ENCODE results near the gene POLR1H. TPM values are rescaled to one million over a fixed set of nuclear protein-coding genes. Genes with fewer than 3 reads are reported as not detected.
A peak's percentile ranks its signal among the peaks of the same experiment; 100 is the strongest.

The POLR1H gene
- polyA plus RNA-seq, 1 donor, result 45.1 TPM

DNA sequence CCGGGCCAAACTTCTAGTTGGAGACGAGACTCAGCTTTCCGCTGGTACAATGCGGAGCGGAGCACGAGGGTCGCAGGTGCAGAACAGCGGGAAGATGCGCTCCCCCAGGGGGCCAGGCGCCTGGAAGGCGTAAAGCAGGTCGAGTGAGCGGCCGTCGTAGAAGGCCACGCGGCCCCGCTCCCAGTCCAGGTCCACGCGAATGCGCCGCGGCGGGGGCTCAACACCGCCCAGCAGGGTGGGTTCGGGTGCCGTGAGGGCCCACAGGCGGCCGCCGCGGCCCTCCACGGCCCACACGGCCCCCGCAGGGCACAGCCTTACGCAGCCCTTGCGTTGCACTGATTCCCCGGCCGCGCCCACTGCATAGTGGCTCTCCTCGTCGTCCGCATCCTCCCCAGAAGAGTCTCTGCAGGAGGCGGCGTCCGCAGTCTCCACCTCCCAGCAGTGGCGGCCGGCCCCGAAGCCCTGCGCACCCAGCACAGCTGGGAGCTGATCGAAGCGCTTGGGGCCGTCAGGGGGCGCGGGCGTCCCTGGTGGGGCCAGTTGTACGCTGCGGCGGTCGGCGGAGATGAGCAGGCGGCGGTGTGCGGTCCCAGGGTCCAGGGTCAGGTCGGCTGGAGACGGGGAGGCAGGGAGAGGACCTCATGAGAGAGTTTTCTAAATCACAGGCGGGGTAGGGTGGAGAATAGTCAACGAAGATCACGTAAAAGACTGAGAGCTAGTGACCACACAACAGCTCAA, 10.2 kb downstream of the POLR1H start:
- WGBS (ENCODE audit: insufficient coverage, low lambda C conversion rate), result no CpG with 5 or more reads among the region's 68 CpGs
- Histone ChIP-seq H3K27me3 (ENCODE audit: control insufficient read depth, insufficient read depth, low read length) (peaks cover 57% of the 10 kb centered on the region), H3K27ac (ENCODE audit: low read length) (no peak overlapping the region), H3K4me1 (ENCODE audit: control insufficient read depth, insufficient read depth, low read length) (peaks cover 28% of the 10 kb centered on the region), H3K36me3 (ENCODE audit: control insufficient read depth, insufficient read depth, low read length) (peaks cover 16% of the 10 kb centered on the region), H3K9me3 (ENCODE audit: control insufficient read depth, low read depth, low read length) (peaks cover 8% of the 10 kb centered on the region), H3K4me3 (ENCODE audit: low read length) (peak overlapping the region; percentile 24)
- peak; percentile 56 to 72 for DNase-seq

DNA sequence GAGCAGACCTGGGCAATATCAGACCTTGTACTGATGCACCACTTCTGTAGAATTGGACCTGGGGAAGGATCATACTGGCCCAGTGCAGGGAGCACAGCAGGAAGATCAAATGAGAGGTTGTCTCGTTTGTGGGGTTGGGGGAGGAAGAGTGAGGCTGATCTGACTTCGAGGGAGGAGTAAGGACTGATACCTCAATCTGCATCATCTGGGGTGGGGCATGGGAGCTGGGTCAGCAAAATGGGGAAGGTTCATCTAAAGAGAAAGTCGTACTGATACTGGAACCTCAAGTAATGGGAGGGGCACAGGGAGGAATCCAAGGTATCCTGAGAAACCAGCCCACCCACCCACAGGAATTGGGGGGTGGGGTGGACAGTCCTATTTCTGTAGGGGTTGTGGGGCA, 10.8 kb downstream of the POLR1H start:
- H3K27ac ChIP-seq (ENCODE audit: low read length), result no peak overlapping the region
- no CpG with 5 or more reads among the region's 3 CpGs for WGBS (ENCODE audit: insufficient coverage, low lambda C conversion rate)
- H3K36me3 ChIP-seq (ENCODE audit: control insufficient read depth, insufficient read depth, low read length), result peaks cover 16% of the 10 kb centered on the region
- peak overlapping the region; percentile 24 for H3K4me3 ChIP-seq (ENCODE audit: low read length)
- H3K27me3 ChIP-seq (ENCODE audit: control insufficient read depth, insufficient read depth, low read length), result peaks cover 61% of the 10 kb centered on the region
- no peak for DNase-seq
- peaks cover 28% of the 10 kb centered on the region for H3K4me1 ChIP-seq (ENCODE audit: control insufficient read depth, insufficient read depth, low read length)
- H3K9me3 ChIP-seq (ENCODE audit: control insufficient read depth, low read depth, low read length), result peaks cover 8% of the 10 kb centered on the region

DNA sequence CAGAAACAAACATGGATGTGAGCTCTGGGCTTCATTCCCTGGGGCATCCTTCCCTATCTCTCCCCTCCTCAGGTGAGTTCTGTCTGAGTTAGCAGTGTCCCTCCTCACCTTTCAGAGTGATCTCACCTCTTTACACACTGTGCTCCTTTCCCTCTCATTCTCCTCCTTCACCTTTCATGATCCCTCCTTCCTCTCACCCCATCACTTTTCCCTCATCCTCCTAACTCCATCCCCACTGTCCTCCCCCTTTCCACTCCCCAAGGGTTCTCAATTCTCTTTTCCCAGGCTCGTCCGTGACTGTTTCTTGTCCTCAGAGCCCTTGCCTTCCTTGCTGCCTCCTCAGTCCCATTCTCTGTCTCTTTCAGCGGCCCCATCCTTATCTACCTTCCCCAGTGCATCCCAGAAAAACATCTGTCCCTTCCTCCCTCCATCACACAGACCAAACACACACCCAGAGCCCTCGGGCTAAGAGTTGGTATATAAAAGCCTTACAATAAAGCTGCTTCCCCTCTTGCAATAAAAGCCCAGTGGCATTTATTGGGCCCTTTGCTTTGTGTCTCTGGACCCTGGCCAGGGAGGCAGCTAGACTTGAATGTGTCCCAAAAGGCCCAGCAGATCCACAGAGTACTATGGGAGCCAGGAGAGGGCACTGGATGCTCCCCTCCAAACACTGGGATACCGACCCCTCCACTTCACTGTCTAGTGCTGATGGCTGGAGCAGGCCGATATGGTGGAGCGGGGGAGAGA, 12.6 kb downstream of the POLR1H start:
- no peak overlapping the region for H3K27ac ChIP-seq (ENCODE audit: low read length)
- WGBS (ENCODE audit: insufficient coverage, low lambda C conversion rate), result 42% methylated on average over 3 of the region's 7 CpGs

DNA sequence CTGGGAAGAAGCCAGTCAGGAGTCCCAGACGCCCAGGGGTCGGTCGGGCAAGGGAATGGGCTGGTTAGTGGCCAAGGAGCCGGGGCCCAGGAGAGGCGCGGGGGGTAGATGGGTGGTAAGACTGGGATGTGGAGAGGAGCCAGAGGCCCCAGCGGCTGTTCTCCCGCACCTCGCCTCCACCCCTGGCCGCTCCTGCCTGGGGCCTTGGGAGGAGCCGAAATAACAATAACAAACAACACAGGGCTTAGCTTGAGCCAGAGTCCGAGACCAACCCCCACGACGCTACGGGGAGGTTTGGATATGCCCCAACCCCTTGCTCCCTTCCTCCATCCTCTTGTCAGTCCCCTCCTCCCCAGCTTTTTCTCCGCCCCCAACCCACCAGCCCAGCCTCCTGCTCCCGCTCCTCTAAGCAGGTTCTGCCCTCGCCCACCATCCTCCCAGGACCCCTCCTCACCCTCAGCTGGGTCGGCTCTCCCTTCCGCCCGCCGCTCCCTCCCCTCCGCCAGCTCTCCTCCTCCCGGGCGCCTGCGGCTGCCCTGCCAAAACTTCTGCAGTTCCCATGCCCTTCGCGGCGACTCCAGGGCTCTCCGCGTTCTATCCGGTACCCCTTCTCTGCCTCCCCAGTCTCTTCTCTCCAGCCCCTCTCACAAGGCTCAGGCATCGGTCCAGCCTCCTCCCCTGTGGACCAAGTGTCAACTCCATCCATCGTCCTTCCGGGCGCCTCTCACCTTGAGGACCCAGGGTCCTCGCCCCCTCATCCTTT, 13.4 kb downstream of the POLR1H start:
- peaks cover 28% of the 10 kb centered on the region for H3K4me1 ChIP-seq (ENCODE audit: control insufficient read depth, insufficient read depth, low read length)
- peaks cover 80% of the 10 kb centered on the region for H3K27me3 ChIP-seq (ENCODE audit: control insufficient read depth, insufficient read depth, low read length)
- H3K9me3 ChIP-seq (ENCODE audit: control insufficient read depth, low read depth, low read length), result peaks cover 8% of the 10 kb centered on the region
- peak overlapping the region; percentile 34 for H3K4me3 ChIP-seq (ENCODE audit: low read length)
- H3K36me3 ChIP-seq (ENCODE audit: control insufficient read depth, insufficient read depth, low read length), result peaks cover 7% of the 10 kb centered on the region
- no peak overlapping the region for H3K27ac ChIP-seq (ENCODE audit: low read length)
- no peak for DNase-seq
- WGBS (ENCODE audit: insufficient coverage, low lambda C conversion rate), result 0% methylated on average over 4 of the region's 37 CpGs

More for the DNA sequence above, 12.6 kb downstream of the POLR1H start:
- Histone ChIP-seq H3K9me3 (ENCODE audit: control insufficient read depth, low read depth, low read length) (peaks cover 8% of the 10 kb centered on the region), H3K36me3 (ENCODE audit: control insufficient read depth, insufficient read depth, low read length) (peaks cover 12% of the 10 kb centered on the region), H3K4me1 (ENCODE audit: control insufficient read depth, insufficient read depth, low read length) (peaks cover 28% of the 10 kb centered on the region), H3K4me3 (ENCODE audit: low read length) (no peak overlapping the region), H3K27me3 (ENCODE audit: control insufficient read depth, insufficient read depth, low read length) (peaks cover 72% of the 10 kb centered on the region)
- DNase-seq, result no peak

DNA sequence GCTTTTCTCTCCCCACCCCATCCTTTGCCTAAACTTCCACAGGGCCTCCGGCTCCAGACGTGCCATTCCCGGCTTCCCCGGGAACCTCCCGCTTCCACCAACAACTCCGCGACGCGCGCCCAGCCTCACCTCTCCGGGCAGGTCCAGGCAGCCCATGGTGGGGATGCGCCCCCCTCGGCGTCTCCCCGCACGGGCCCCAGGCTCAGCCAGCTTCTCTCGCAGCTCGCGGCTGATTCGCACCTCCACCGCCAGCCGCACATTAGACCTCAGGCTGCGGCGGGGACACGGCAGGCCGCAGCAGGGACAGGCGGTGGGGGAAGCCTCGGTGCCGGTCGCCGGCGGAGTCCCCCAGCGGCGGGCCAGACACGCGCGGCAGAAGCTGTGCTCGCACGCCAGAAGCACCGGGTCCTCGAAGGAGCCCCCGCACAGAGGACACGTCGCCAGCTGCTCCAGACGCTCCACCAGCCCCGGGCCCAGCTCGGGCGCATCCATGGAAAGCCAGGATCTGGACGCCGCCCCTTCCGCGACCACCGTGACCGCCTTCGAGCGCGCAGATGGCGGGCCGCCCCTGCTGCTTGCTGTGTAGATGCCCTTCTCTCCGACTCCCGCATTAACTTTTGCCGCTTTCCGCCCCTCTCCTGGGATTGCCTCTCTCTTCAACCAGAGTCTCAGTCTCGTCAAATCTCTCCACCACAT, 14.2 kb downstream of the POLR1H start, which contains the start of gene RNF39:
TSS of gene RNF39 (minus strand) at position 676 of the 696 bp plus-strand sequence. CDS start at position 492, 184 bp downstream.
- Histone ChIP-seq H3K4me1 (ENCODE audit: control insufficient read depth, insufficient read depth, low read length) (peaks cover 28% of the 10 kb centered on the region), H3K27ac (ENCODE audit: low read length) (peak within 1 kb of the TSS; percentile 62), H3K36me3 (ENCODE audit: control insufficient read depth, insufficient read depth, low read length) (no peaks in the 10 kb centered on the region), H3K4me3 (ENCODE audit: low read length) (peak within 1 kb of the TSS; percentile 34), H3K27me3 (ENCODE audit: control insufficient read depth, insufficient read depth, low read length) (peaks cover 81% of the 10 kb centered on the region), H3K9me3 (ENCODE audit: control insufficient read depth, low read depth, low read length) (peaks cover 8% of the 10 kb centered on the region)
- peak in 1 of 2 donors; percentile 40 for DNase-seq
- no CpG with 5 or more reads among the region's 64 CpGs for WGBS (ENCODE audit: insufficient coverage, low lambda C conversion rate)

- H3K9me3 ChIP-seq (ENCODE audit: control insufficient read depth, low read depth, low read length), result peaks cover 8% of the 10 kb centered on the region
- peaks cover 28% of the 10 kb centered on the region for H3K4me1 ChIP-seq (ENCODE audit: control insufficient read depth, insufficient read depth, low read length)
- peak overlapping the region; percentile 34 for H3K4me3 ChIP-seq (ENCODE audit: low read length)
- 41% methylated on average over 2 of the region's 22 CpGs for WGBS (ENCODE audit: insufficient coverage, low lambda C conversion rate)
- peaks cover 76% of the 10 kb centered on the region for H3K27me3 ChIP-seq (ENCODE audit: control insufficient read depth, insufficient read depth, low read length)
- no peaks in the 10 kb centered on the region for H3K36me3 ChIP-seq (ENCODE audit: control insufficient read depth, insufficient read depth, low read length)
- peak in 1 of 2 donors; percentile 68 for DNase-seq
- peak overlapping the region; percentile 62 for H3K27ac ChIP-seq (ENCODE audit: low read length)
Observed at GRCh38 chr6:30075790-30076732, 15.0 kb downstream of the POLR1H start.

GRCh38 chr6:30077218-30077617, 16.2 kb downstream of the POLR1H start:
- no CpG with 5 or more reads among the region's 4 CpGs for WGBS (ENCODE audit: insufficient coverage, low lambda C conversion rate)
- H3K27ac ChIP-seq (ENCODE audit: low read length), result no peak overlapping the region

GRCh38 chr6:30087876-30088275, 26.8 kb downstream of the POLR1H start:
- H3K27ac ChIP-seq (ENCODE audit: low read length), result no peak overlapping the region
- H3K27me3 ChIP-seq (ENCODE audit: control insufficient read depth, insufficient read depth, low read length), result no peaks in the 10 kb centered on the region
- no peaks in the 10 kb centered on the region for H3K36me3 ChIP-seq (ENCODE audit: control insufficient read depth, insufficient read depth, low read length)
- WGBS (ENCODE audit: insufficient coverage, low lambda C conversion rate), result 86% methylated on average over 2 of the region's 5 CpGs
- H3K4me1 ChIP-seq (ENCODE audit: control insufficient read depth, insufficient read depth, low read length), result peaks cover 21% of the 10 kb centered on the region
- H3K4me3 ChIP-seq (ENCODE audit: low read length), result no peak overlapping the region
- no peaks in the 10 kb centered on the region for H3K9me3 ChIP-seq (ENCODE audit: control insufficient read depth, low read depth, low read length)
- no peak for DNase-seq

More at GRCh38 chr6:30077218-30077617, 16.2 kb downstream of the POLR1H start:
- H3K27me3 ChIP-seq (ENCODE audit: control insufficient read depth, insufficient read depth, low read length), result peaks cover 64% of the 10 kb centered on the region
- no peak for DNase-seq
- H3K4me1 ChIP-seq (ENCODE audit: control insufficient read depth, insufficient read depth, low read length), result peaks cover 22% of the 10 kb centered on the region
- no peaks in the 10 kb centered on the region for H3K36me3 ChIP-seq (ENCODE audit: control insufficient read depth, insufficient read depth, low read length)
- no peak overlapping the region for H3K4me3 ChIP-seq (ENCODE audit: low read length)
- peaks cover 8% of the 10 kb centered on the region for H3K9me3 ChIP-seq (ENCODE audit: control insufficient read depth, low read depth, low read length)

Measured in large intestine (tissue), 3 donors.